GM12878 (cell line): ENCODE data around the gene TRMU.

Experiments
- CHD2 ChIP-seq: IDR thresholded peaks from 2 replicates; pipeline ENCODE4 v1.6.1; 2011; ENCODE audit warnings: low read depth, low read length, improper control_type of control experiment, borderline replicate concordance
- E4F1 ChIP-seq: fragments of 450-650 bp; IDR thresholded peaks from 2 replicates; pipeline ENCODE4 v1.6.1; 2018; ENCODE audit warnings: borderline replicate concordance, mild to moderate bottlenecking; ENCODE audit not compliant: partially characterized antibody
- JUND ChIP-seq: IDR thresholded peaks from 2 replicates; pipeline ENCODE4 v1.6.1; 2012; ENCODE audit warnings: low read depth, mild to moderate bottlenecking, low read length, improper control_type of control experiment, moderate library complexity
- ZNF217 ChIP-seq: fragments of 450-650 bp; IDR thresholded peaks from 2 replicates; pipeline ENCODE4 v1.6.1; 2017; ENCODE audit warnings: antibody characterized with exemption, mild to moderate bottlenecking
- ZNF274 ChIP-seq: IDR thresholded peaks from one replicate; pipeline ENCODE4 v1.8.0; 2011; ENCODE audit not compliant: insufficient read length, insufficient read depth
- TF ChIP-seq, protein P1 (sequence below), 3 experiments: IDR thresholded peaks in 2 of 3; conservative IDR thresholded peaks in 1 of 3; 2 replicates each; pipeline ENCODE4 v1.5.1; 2011; ENCODE audit warnings: low read depth in 3 of 3, low read length in 3 of 3, mild to moderate bottlenecking in 3 of 3, control low read depth in 2 of 3, moderate library complexity in 2 of 3, inconsistent platforms in 1 of 3, mixed read lengths in 1 of 3; ENCODE audit not compliant: control insufficient read depth in 2 of 3, insufficient read depth in 1 of 3; ENCODE audit errors: extremely low read depth in 1 of 3

GRCh38 chr22:46362934-46363515, 27.5 kb downstream of the TRMU start:
- TF ChIP-seq, protein P1, sequence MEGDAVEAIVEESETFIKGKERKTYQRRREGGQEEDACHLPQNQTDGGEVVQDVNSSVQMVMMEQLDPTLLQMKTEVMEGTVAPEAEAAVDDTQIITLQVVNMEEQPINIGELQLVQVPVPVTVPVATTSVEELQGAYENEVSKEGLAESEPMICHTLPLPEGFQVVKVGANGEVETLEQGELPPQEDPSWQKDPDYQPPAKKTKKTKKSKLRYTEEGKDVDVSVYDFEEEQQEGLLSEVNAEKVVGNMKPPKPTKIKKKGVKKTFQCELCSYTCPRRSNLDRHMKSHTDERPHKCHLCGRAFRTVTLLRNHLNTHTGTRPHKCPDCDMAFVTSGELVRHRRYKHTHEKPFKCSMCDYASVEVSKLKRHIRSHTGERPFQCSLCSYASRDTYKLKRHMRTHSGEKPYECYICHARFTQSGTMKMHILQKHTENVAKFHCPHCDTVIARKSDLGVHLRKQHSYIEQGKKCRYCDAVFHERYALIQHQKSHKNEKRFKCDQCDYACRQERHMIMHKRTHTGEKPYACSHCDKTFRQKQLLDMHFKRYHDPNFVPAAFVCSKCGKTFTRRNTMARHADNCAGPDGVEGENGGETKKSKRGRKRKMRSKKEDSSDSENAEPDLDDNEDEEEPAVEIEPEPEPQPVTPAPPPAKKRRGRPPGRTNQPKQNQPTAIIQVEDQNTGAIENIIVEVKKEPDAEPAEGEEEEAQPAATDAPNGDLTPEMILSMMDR (IDR thresholded peaks at IDR 0.05 in 2 of 3, conservative IDR thresholded peaks at IDR 0.05 in 1 of 3; ENCODE audit: control insufficient read depth in 2 of 3, extremely low read depth in 1 of 3, insufficient read depth in 1 of 3, low read depth in 3 of 3, low read length in 3 of 3): no peak
- TF ChIP-seq ZNF274: no peak
- TF ChIP-seq ZNF217: no peak
- TF ChIP-seq JUND: no peak
- no peak for TF ChIP-seq CHD2
- no peak for TF ChIP-seq E4F1
